Measurements from ENCODE around the gene PRDM16.

DNA sequence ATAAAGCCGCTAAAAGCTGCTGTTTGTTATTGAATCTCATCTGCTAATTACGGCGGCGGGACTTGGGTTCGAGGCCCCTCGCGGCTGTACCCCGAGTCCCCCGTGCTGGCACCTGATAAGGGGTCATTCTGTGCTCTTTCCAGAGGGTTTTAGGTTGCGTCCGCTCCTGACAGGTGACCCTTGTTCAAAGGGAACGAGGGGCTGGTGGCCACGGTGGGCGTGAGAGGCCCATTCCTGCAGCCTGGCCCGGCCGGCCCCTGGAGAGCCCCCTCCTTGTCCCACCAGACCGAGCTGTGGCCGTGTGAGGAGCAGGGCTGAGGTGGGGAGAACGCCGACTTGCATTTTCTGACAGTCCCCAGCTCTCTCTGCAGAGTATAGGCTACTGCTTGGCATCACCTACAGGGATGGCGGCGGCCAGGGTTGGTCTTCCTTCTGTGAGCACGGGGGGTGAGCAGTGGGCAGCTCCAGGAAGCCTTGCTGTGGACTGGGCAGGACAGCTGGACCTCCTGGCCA, 12.2 kb downstream of the PRDM16 start:
- no peak for TF ChIP-seq CTCF (conservative IDR thresholded peaks at IDR 0.05)
- no peak for TF ChIP-seq ZFX (IDR thresholded peaks at IDR 0.05)

Data from C4-2B (cell line).